GM12874 (cell line): ENCODE measurements around the gene INPP5F.

Source experiments
- CTCF ChIP-seq: IDR thresholded peaks from 2 replicates; pipeline ENCODE4 v1.5.1; 2011; ENCODE audit warnings: low read depth, mild to moderate bottlenecking, control low read depth, low read length, moderate library complexity; ENCODE audit not compliant: insufficient read depth

The INPP5F gene

GRCh38 chr10:119738962-119739361, 13.1 kb downstream of the INPP5F start:
- no peak for TF ChIP-seq CTCF

- no peak for TF ChIP-seq CTCF
Measured at GRCh38 chr10:119740096-119740495, 14.2 kb downstream of the INPP5F start.

- TF ChIP-seq CTCF: no peak
Measured at GRCh38 chr10:119742947-119743648, 17.2 kb downstream of the INPP5F start.

- no peak for TF ChIP-seq CTCF
Measured at GRCh38 chr10:119747940-119748339, 22.1 kb downstream of the INPP5F start.

GRCh38 chr10:119748871-119749270, 23.0 kb downstream of the INPP5F start:
- TF ChIP-seq CTCF: no peak

GRCh38 chr10:119749455-119749854, 23.6 kb downstream of the INPP5F start:
- TF ChIP-seq CTCF: no peak

- peak; percentile 85 for TF ChIP-seq CTCF
Measured at GRCh38 chr10:119750391-119751230, 24.8 kb downstream of the INPP5F start.
